Activated CD4-positive, alpha-beta T cell treated with anti-CD3 and anti-CD28 coated beads for 36 hours (primary cell): ENCODE measurements around the gene SLC47A2. TPM values are rescaled to one million over a fixed set of nuclear protein-coding genes. Genes with fewer than 3 reads are reported as not detected.

Experiments
- ATAC-seq: fragments of 200-7000 bp; cut with Tn5 transposase; one replicate; pipeline ENCODE4 v1.10.0; 2021; ENCODE audit warnings: mild to moderate bottlenecking, moderate library complexity
- CTCF ChIA-PET: fragments of 350-600 bp; sonication (Branson Sonifier 250); formaldehyde crosslinking; loops from one replicate; lab custom pipeline; 2021; ENCODE audit warnings: antibody characterized with exemption; lab: Charles Lee
- POLR2A ChIA-PET: fragments of 350-600 bp; sonication (Branson Sonifier 250); formaldehyde crosslinking; loops from one replicate; lab custom pipeline; 2021; ENCODE audit warnings: antibody characterized with exemption, inconsistent platforms; lab: Charles Lee
- DNase-seq: peaks from one replicate; pipeline ENCODE4 v3.0.0-alpha.2; 2020
- H3K27ac Mint-ChIP-seq: one replicate; pipeline ENCODE4 v1.8.0; 2021; ENCODE audit warnings: mixed read lengths
- H3K27me3 Mint-ChIP-seq: one replicate; pipeline ENCODE4 v1.8.0; 2021; ENCODE audit warnings: mixed read lengths
- H3K36me3 Mint-ChIP-seq: one replicate; pipeline ENCODE4 v1.8.0; 2021; ENCODE audit warnings: low read depth, mixed read lengths
- H3K4me1 Mint-ChIP-seq: one replicate; pipeline ENCODE4 v1.8.0; 2021; ENCODE audit warnings: mixed read lengths
- H3K4me3 Mint-ChIP-seq: one replicate; pipeline ENCODE4 v1.8.0; 2021; ENCODE audit warnings: mild to moderate bottlenecking, moderate library complexity, mixed read lengths
- H3K9me3 Mint-ChIP-seq: one replicate; pipeline ENCODE4 v1.8.0; 2021; ENCODE audit warnings: low read depth, mixed read lengths
- intact Hi-C, 2 experiments: fragments of 100-400 bp; cut with DNase I in 1 of 2; cut with micrococcal nuclease in 1 of 2; formaldehyde crosslinking; loops; one replicate each; pipeline versions ENCODE4 v1.14.2 to v1.15.1; 2022 to 2024; cut with DNase I, micrococcal nuclease
- total RNA-seq, 2 experiments: library from RNA; stranded (reverse); gene quantifications; one replicate each; pipeline ENCODE4 v1.2.3, GENCODE V29; 2021

The SLC47A2 gene
- total RNA-seq, 2 experiments from 2014 or later = not detected

- Mint-ChIP-seq H3K9me3 (no peaks in the 10 kb centered on the region), H3K4me3 (peak overlapping the region; percentile 79), H3K27me3 (peaks cover 1% of the 10 kb centered on the region), H3K4me1 (peaks cover 38% of the 10 kb centered on the region), H3K36me3 (peaks cover 6% of the 10 kb centered on the region), H3K27ac (peak overlapping the region; percentile 87)
- DNase-seq (peak; percentile 56), ATAC-seq (peak; percentile 56)
- POLR2A ChIA-PET = interaction anchor here (0.7 to 1.5 kb wide), 2 partner anchors 174 to 270 kb away, joined by 4 read pairs; partner anchors contain the start of gene MAPK7
- intact Hi-C loops = loop anchor here (1.0 to 10.0 kb wide), 12 partner anchors 94 to 329 kb away; partner anchors contain the start of genes MAPK7 (in 2 of the 2), AKAP10 (in 1 of the 2), ALDH3A1 (in 1 of the 2) and B9D1 (in 1 of the 2)
- CTCF ChIA-PET = interaction anchor here (0.5 to 4.4 kb wide), 12 partner anchors 8 to 230 kb away, joined by 3 to 27 read pairs (median 8); no protein-coding TSS in a partner anchor
Measured at GRCh38 chr17:19647697-19648474, 68.5 kb downstream of the SLC47A2 start.

GRCh38 chr17:19646788-19647696, 69.3 kb downstream of the SLC47A2 start:
- Mint-ChIP-seq H3K9me3 (no peaks in the 10 kb centered on the region), H3K27ac (no peak overlapping the region), H3K4me1 (peaks cover 44% of the 10 kb centered on the region), H3K4me3 (peak overlapping the region; percentile 79), H3K36me3 (peaks cover under 1% of the 10 kb centered on the region), H3K27me3 (peaks cover 8% of the 10 kb centered on the region)
- CTCF ChIA-PET = interaction anchor here (0.5 to 4.4 kb wide), 13 partner anchors 7 to 134 kb away, joined by 3 to 27 read pairs (median 4); no protein-coding TSS in a partner anchor
- intact Hi-C loops = loop anchor here (1.0 to 10.0 kb wide), 5 partner anchors 95 to 272 kb away; partner anchors contain the start of genes ALDH3A1 (in 1 of the 2) and MAPK7 (in 1 of the 2)
- peak; percentile 33 for DNase-seq
- POLR2A ChIA-PET = interaction anchor here (0.5 to 0.8 kb wide), 3 partner anchors 8 to 800 kb away, joined by 3 to 4 read pairs (median 3); no protein-coding TSS in a partner anchor
- no peak for ATAC-seq

- no peaks in the 10 kb centered on the region for H3K36me3 Mint-ChIP-seq
Measured at GRCh38 chr17:19645734-19646201, 70.6 kb downstream of the SLC47A2 start.

GRCh38 chr17:19644493-19645210, 71.7 kb downstream of the SLC47A2 start:
- DNase-seq (no peak), ATAC-seq (no peak)
- Mint-ChIP-seq H3K27ac (no peak overlapping the region), H3K36me3 (no peaks in the 10 kb centered on the region), H3K27me3 (peaks cover 10% of the 10 kb centered on the region), H3K4me1 (peaks cover 33% of the 10 kb centered on the region), H3K9me3 (no peaks in the 10 kb centered on the region), H3K4me3 (no peak overlapping the region)
- POLR2A ChIA-PET = no interaction called here
- CTCF ChIA-PET = interaction anchor here (0.5 to 4.1 kb wide), 7 partner anchors 8 to 450 kb away, joined by 3 to 27 read pairs (median 6); no protein-coding TSS in a partner anchor
- intact Hi-C loops = loop anchor here (5.0 to 10.0 kb wide), 4 partner anchors 98 to 270 kb away; partner anchors contain the start of genes ALDH3A1 (in 1 of the 2) and MAPK7 (in 1 of the 2)

More at GRCh38 chr17:19645734-19646201, 70.6 kb downstream of the SLC47A2 start:
- intact Hi-C loops = loop anchor here (1.0 to 10.0 kb wide), 5 partner anchors 97 to 271 kb away; partner anchors contain the start of genes ALDH3A1 (in 1 of the 2) and MAPK7 (in 1 of the 2)
- ATAC-seq = peak; percentile 25
- CTCF ChIA-PET = interaction anchor here (0.6 to 4.4 kb wide), 8 partner anchors 10 to 132 kb away, joined by 3 to 27 read pairs (median 6); no protein-coding TSS in a partner anchor
- Mint-ChIP-seq H3K9me3 (no peaks in the 10 kb centered on the region), H3K27me3 (peaks cover 10% of the 10 kb centered on the region), H3K4me1 (peaks cover 42% of the 10 kb centered on the region), H3K4me3 (no peak overlapping the region), H3K27ac (no peak overlapping the region)
- peak; percentile 78 for DNase-seq
- POLR2A ChIA-PET = no interaction called here

- ChIA-PET CTCF (interaction anchor here (0.6 to 1.5 kb wide), 3 partner anchors 10 to 21 kb away, joined by 3 to 5 read pairs (median 4); no protein-coding TSS in a partner anchor), POLR2A (no interaction called here)
- H3K36me3 Mint-ChIP-seq = no peaks in the 10 kb centered on the region
- peaks cover 10% of the 10 kb centered on the region for H3K27me3 Mint-ChIP-seq
- ATAC-seq (no peak), DNase-seq (no peak)
- H3K4me1 Mint-ChIP-seq = peaks cover 20% of the 10 kb centered on the region
- no peaks in the 10 kb centered on the region for H3K9me3 Mint-ChIP-seq
- H3K27ac Mint-ChIP-seq = no peak overlapping the region
- H3K4me3 Mint-ChIP-seq = no peak overlapping the region
- intact Hi-C loops = loop anchor here in 1 of 2 experiments (10.0 kb wide), 1 partner anchor 268 kb away; the partner anchor contains the start of gene MAPK7
Measured at GRCh38 chr17:19642373-19642893, 74.0 kb downstream of the SLC47A2 start.

- CTCF ChIA-PET = interaction anchor here (0.9 to 1.2 kb wide), 2 partner anchors 14 to 64 kb away, joined by 3 to 4 read pairs; no protein-coding TSS in a partner anchor
- POLR2A ChIA-PET = no interaction called here
- Mint-ChIP-seq H3K27me3 (peaks cover 10% of the 10 kb centered on the region), H3K4me3 (no peak overlapping the region), H3K27ac (no peak overlapping the region), H3K4me1 (peaks cover 14% of the 10 kb centered on the region), H3K9me3 (no peaks in the 10 kb centered on the region), H3K36me3 (no peaks in the 10 kb centered on the region)
- intact Hi-C loops = loop anchor here in 1 of 2 experiments (10.0 kb wide), 1 partner anchor 267 kb away; the partner anchor contains the start of gene MAPK7
- ATAC-seq = no peak
- no peak for DNase-seq
Measured at GRCh38 chr17:19641687-19642372, 74.6 kb downstream of the SLC47A2 start.

GRCh38 chr17:19631905-19632304, 84.5 kb downstream of the SLC47A2 start:
- no peaks in the 10 kb centered on the region for H3K9me3 Mint-ChIP-seq
- no peaks in the 10 kb centered on the region for H3K36me3 Mint-ChIP-seq
- intact Hi-C loops = no loop called here
- H3K27me3 Mint-ChIP-seq = peaks cover 14% of the 10 kb centered on the region
- CTCF ChIA-PET = interaction anchor here (0.7 to 1.7 kb wide), 2 partner anchors 11 to 89 kb away, joined by 3 to 5 read pairs; no protein-coding TSS in a partner anchor
- ATAC-seq (no peak), DNase-seq (no peak)
- H3K27ac Mint-ChIP-seq = no peak overlapping the region
- no peak overlapping the region for H3K4me3 Mint-ChIP-seq
- POLR2A ChIA-PET = no interaction called here
- no peaks in the 10 kb centered on the region for H3K4me1 Mint-ChIP-seq

GRCh38 chr17:19630661-19631060, 85.7 kb downstream of the SLC47A2 start:
- Mint-ChIP-seq H3K27ac (no peak overlapping the region), H3K4me3 (no peak overlapping the region), H3K36me3 (no peaks in the 10 kb centered on the region), H3K9me3 (no peaks in the 10 kb centered on the region), H3K4me1 (no peaks in the 10 kb centered on the region), H3K27me3 (peaks cover 15% of the 10 kb centered on the region)
- CTCF ChIA-PET = no interaction called here
- DNase-seq = no peak
- intact Hi-C loops = no loop called here
- POLR2A ChIA-PET = no interaction called here
- no peak for ATAC-seq

GRCh38 chr17:19630035-19630434, 86.3 kb downstream of the SLC47A2 start:
- no peak for ATAC-seq
- Mint-ChIP-seq H3K27ac (no peak overlapping the region), H3K9me3 (no peaks in the 10 kb centered on the region), H3K4me1 (no peaks in the 10 kb centered on the region), H3K4me3 (no peak overlapping the region), H3K36me3 (no peaks in the 10 kb centered on the region), H3K27me3 (peaks cover 13% of the 10 kb centered on the region)
- CTCF ChIA-PET = interaction anchor here (1.3 kb wide), 1 partner anchor 16 kb away, joined by 4 read pairs; no protein-coding TSS in a partner anchor
- DNase-seq = no peak
- intact Hi-C loops = no loop called here
- POLR2A ChIA-PET = no interaction called here
